ENCODE results near the gene UGT1A1. TPM values are rescaled to one million over a fixed set of nuclear protein-coding genes. Genes with fewer than 3 reads are reported as not detected.

Gene UGT1A1
- total RNA-seq, result not detected

GRCh38 chr2:233760043-233760442 is at the start of gene UGT1A1:
UGT1A1 (plus strand) TSS chr2:233760270; CDS start chr2:233760288, 18 bp downstream.
- H3K4me3 ChIP-seq, result no peak within 1 kb of the TSS
- intact Hi-C loops (cut with DNase I), result no loop called here
- H3K9me3 ChIP-seq, result no peaks in the 10 kb centered on the region
- H3K36me3 ChIP-seq, result no peaks in the 10 kb centered on the region
- no peaks in the 10 kb centered on the region for H3K4me1 ChIP-seq
- no peak for TF ChIP-seq CTCF (IDR thresholded peaks at IDR 0.05)
- H3K27me3 ChIP-seq, result no peaks in the 10 kb centered on the region
- no peak within 1 kb of the TSS for H3K27ac ChIP-seq
- DNase-seq (ENCODE audit: low spot score in 2 of 2), result no peak

- intact Hi-C loops (cut with DNase I), result loop anchor here (5.0 kb wide), 1 partner anchor 264 kb away; no protein-coding TSS in a partner anchor
- H3K36me3 ChIP-seq, result no peaks in the 10 kb centered on the region
- H3K9me3 ChIP-seq, result no peaks in the 10 kb centered on the region
- H3K4me3 ChIP-seq, result no peak overlapping the region
- H3K27me3 ChIP-seq, result no peaks in the 10 kb centered on the region
- peak; percentile 44 to 66 (median 56) for TF ChIP-seq CTCF (IDR thresholded peaks at IDR 0.05)
- DNase-seq (ENCODE audit: low spot score in 2 of 2), result peak in 1 of 2 donors; percentile 75
- no peaks in the 10 kb centered on the region for H3K4me1 ChIP-seq
- no peak overlapping the region for H3K27ac ChIP-seq
Measured at GRCh38 chr2:233711312-233712008, 48.6 kb upstream of the UGT1A1 start.

GRCh38 chr2:233712611-233713261 is 47.3 kb upstream of the UGT1A1 start, which contains the start of gene UGT1A5:
UGT1A5 (plus strand) TSS chr2:233712907; CDS start chr2:233712992, 85 bp downstream.
- Histone ChIP-seq H3K27ac (no peak within 1 kb of the TSS), H3K27me3 (no peaks in the 10 kb centered on the region), H3K4me1 (no peaks in the 10 kb centered on the region), H3K36me3 (no peaks in the 10 kb centered on the region), H3K4me3 (no peak within 1 kb of the TSS), H3K9me3 (no peaks in the 10 kb centered on the region)
- TF ChIP-seq CTCF (IDR thresholded peaks at IDR 0.05), result no peak
- no peak for DNase-seq (ENCODE audit: low spot score in 2 of 2)
- intact Hi-C loops (cut with DNase I), result loop anchor here (5.0 kb wide), 1 partner anchor 265 kb away; no protein-coding TSS in a partner anchor

- DNase-seq (ENCODE audit: low spot score in 2 of 2), result no peak
- H3K27me3 ChIP-seq, result no peaks in the 10 kb centered on the region
- no peak overlapping the region for H3K4me3 ChIP-seq
- intact Hi-C loops (cut with DNase I), result loop anchor here (5.0 kb wide), 1 partner anchor 266 kb away; no protein-coding TSS in a partner anchor
- H3K27ac ChIP-seq, result no peak overlapping the region
- no peaks in the 10 kb centered on the region for H3K9me3 ChIP-seq
- no peaks in the 10 kb centered on the region for H3K4me1 ChIP-seq
- H3K36me3 ChIP-seq, result no peaks in the 10 kb centered on the region
- TF ChIP-seq CTCF (IDR thresholded peaks at IDR 0.05), result no peak
Measured at GRCh38 chr2:233713262-233713615, 46.8 kb upstream of the UGT1A1 start.

GRCh38 chr2:233714121-233714520 is 45.9 kb upstream of the UGT1A1 start:
- Histone ChIP-seq H3K9me3 (no peaks in the 10 kb centered on the region), H3K36me3 (no peaks in the 10 kb centered on the region), H3K27ac (no peak overlapping the region), H3K27me3 (no peaks in the 10 kb centered on the region), H3K4me1 (no peaks in the 10 kb centered on the region), H3K4me3 (no peak overlapping the region)
- TF ChIP-seq CTCF (IDR thresholded peaks at IDR 0.05), result no peak
- DNase-seq (ENCODE audit: low spot score in 2 of 2), result no peak
- intact Hi-C loops (cut with DNase I), result loop anchor here (5.0 kb wide), 1 partner anchor 267 kb away; no protein-coding TSS in a partner anchor
